OCI-LY3 (cell line): ENCODE data around the gene BACE2.

Source experiments
- H2AFZ ChIP-seq: fragments of 200-600, 300-600 bp; shearing (Covaris generic); 2 replicates; pipeline ENCODE4 v1.6.0; 2014; ENCODE audit warnings: antibody characterized with exemption, low read depth, low read length
- H3K27ac ChIP-seq: fragments of 200-600, 300-600 bp; sonication (generic); 2 replicates; pipeline ENCODE4 v1.5.1; 2014; ENCODE audit warnings: mild to moderate bottlenecking, low read length, moderate library complexity, mixed read lengths
- H3K27me3 ChIP-seq: fragments of 200-600, 300-600 bp; sonication (generic); 2 replicates; pipeline ENCODE4 v1.6.1; 2014; ENCODE audit warnings: low read depth, low read length, mixed read lengths
- H3K36me3 ChIP-seq: fragments of 200-600, 300-600 bp; sonication (generic); replicated peaks from 2 replicates; pipeline ENCODE3; 2014; ENCODE audit warnings: low read depth, low read length, mixed read lengths
- H3K4me1 ChIP-seq: fragments of 300-600, 200-600 bp; sonication (generic); 2 replicates; pipeline ENCODE4 v1.6.1; 2014; ENCODE audit warnings: low read length, mixed read lengths
- H3K4me2 ChIP-seq: fragments of 200-600, 300-600 bp; sonication (generic); 2 replicates; pipeline ENCODE4 v1.6.1; 2014; ENCODE audit warnings: low read length, mixed read lengths
- H3K4me3 ChIP-seq: fragments of 300-600, 200-600 bp; sonication (generic); 2 replicates; pipeline ENCODE4 v1.5.1; 2014; ENCODE audit warnings: antibody characterized with exemption, mild to moderate bottlenecking, low read length, moderate library complexity
- H3K79me2 ChIP-seq: fragments of 300-600, 200-600 bp; shearing (Covaris generic); 2 replicates; pipeline ENCODE4 v1.6.1; 2014; ENCODE audit warnings: mild to moderate bottlenecking, low read length, mixed read lengths
- H3K9ac ChIP-seq: fragments of 300-600, 200-600 bp; shearing (Covaris generic); 2 replicates; pipeline ENCODE4 v1.6.0; 2014; ENCODE audit warnings: mild to moderate bottlenecking, low read length, moderate library complexity
- H3K9me3 ChIP-seq: fragments of 200-600, 300-600 bp; shearing (Covaris generic); 2 replicates; pipeline ENCODE4 v1.6.1; 2014; ENCODE audit warnings: low read length, mixed read lengths; ENCODE audit not compliant: insufficient read depth
- H4K20me1 ChIP-seq: fragments of 200-600, 300-600 bp; sonication (generic); 2 replicates; pipeline ENCODE4 v1.6.1; 2016; ENCODE audit warnings: low read length, mixed read lengths; ENCODE audit not compliant: insufficient read depth
- CTCF ChIP-seq: fragments of 200-600, 300-600 bp; sonication (generic); IDR thresholded peaks from 2 replicates; pipeline ENCODE4 v1.5.1; 2014; ENCODE audit warnings: antibody characterized with exemption, low read length, low read depth
- EZH2phosphoT487 ChIP-seq: fragments of 200-600 bp; shearing (Covaris generic); IDR thresholded peaks from 2 replicates; pipeline ENCODE4 v1.6.1; 2018; ENCODE audit warnings: antibody characterized with exemption, mixed run types, low read depth

Gene BACE2

GRCh38 chr21:41269535-41269934, 101.6 kb downstream of the BACE2 start:
- H3K36me3 ChIP-seq = no peaks in the 10 kb centered on the region
- no peak overlapping the region for H3K9ac ChIP-seq
- TF ChIP-seq EZH2phosphoT487 = no peak
- TF ChIP-seq CTCF = no peak
- H3K4me2 ChIP-seq = no peak overlapping the region
- no peaks in the 10 kb centered on the region for H3K4me1 ChIP-seq
- no peak overlapping the region for H3K27ac ChIP-seq
- no peak overlapping the region for H3K4me3 ChIP-seq
- H3K9me3 ChIP-seq = no peaks in the 10 kb centered on the region
- no peaks in the 10 kb centered on the region for H3K79me2 ChIP-seq
- H2AFZ ChIP-seq = no peak overlapping the region
- no peaks in the 10 kb centered on the region for H4K20me1 ChIP-seq
- no peaks in the 10 kb centered on the region for H3K27me3 ChIP-seq

GRCh38 chr21:41277196-41277595, 109.2 kb downstream of the BACE2 start:
- Histone ChIP-seq H2AFZ (no peak overlapping the region), H3K4me1 (no peaks in the 10 kb centered on the region), H3K79me2 (no peaks in the 10 kb centered on the region), H3K9me3 (no peaks in the 10 kb centered on the region), H3K27me3 (peaks cover 18% of the 10 kb centered on the region; the same call in 1 of the 2 replicates), H3K4me3 (no peak overlapping the region), H3K36me3 (no peaks in the 10 kb centered on the region), H3K9ac (no peak overlapping the region), H4K20me1 (no peaks in the 10 kb centered on the region), H3K4me2 (no peak overlapping the region), H3K27ac (no peak overlapping the region)
- no peak for TF ChIP-seq EZH2phosphoT487
- no peak for TF ChIP-seq CTCF

GRCh38 chr21:41277846-41278245, 109.9 kb downstream of the BACE2 start:
- peaks cover 23% of the 10 kb centered on the region; the same call in 1 of the 2 replicates for H3K27me3 ChIP-seq
- no peaks in the 10 kb centered on the region for H4K20me1 ChIP-seq
- H3K4me2 ChIP-seq = no peak overlapping the region
- H3K4me1 ChIP-seq = no peaks in the 10 kb centered on the region
- no peak overlapping the region for H3K9ac ChIP-seq
- TF ChIP-seq CTCF = no peak
- no peak for TF ChIP-seq EZH2phosphoT487
- H3K4me3 ChIP-seq = no peak overlapping the region
- no peak overlapping the region for H3K27ac ChIP-seq
- no peaks in the 10 kb centered on the region for H3K79me2 ChIP-seq
- no peaks in the 10 kb centered on the region for H3K9me3 ChIP-seq
- no peak overlapping the region for H2AFZ ChIP-seq
- H3K36me3 ChIP-seq = no peaks in the 10 kb centered on the region

GRCh38 chr21:41280115-41280919, 112.4 kb downstream of the BACE2 start:
- no peaks in the 10 kb centered on the region for H3K9me3 ChIP-seq
- no peak overlapping the region for H3K4me2 ChIP-seq
- H3K27me3 ChIP-seq = peaks cover 26% of the 10 kb centered on the region; the same call in 1 of the 2 replicates
- TF ChIP-seq CTCF (no peak), EZH2phosphoT487 (no peak)
- H3K27ac ChIP-seq = no peak overlapping the region
- no peak overlapping the region for H3K4me3 ChIP-seq
- no peak overlapping the region for H3K9ac ChIP-seq
- H3K36me3 ChIP-seq = no peaks in the 10 kb centered on the region
- H4K20me1 ChIP-seq = no peaks in the 10 kb centered on the region
- no peaks in the 10 kb centered on the region for H3K4me1 ChIP-seq
- H3K79me2 ChIP-seq = no peaks in the 10 kb centered on the region
- no peak overlapping the region for H2AFZ ChIP-seq
